Glomerular visceral epithelial cell (primary cell): ENCODE data around the gene LY6G6D.
A peak's percentile ranks its signal among the peaks of the same experiment; 100 is the strongest.

Source experiments
- DNase-seq: peaks from one replicate; pipeline ENCODE4 v3.0.0-alpha.2; 2016; ENCODE audit errors: extremely low spot score

Gene LY6G6D

DNA sequence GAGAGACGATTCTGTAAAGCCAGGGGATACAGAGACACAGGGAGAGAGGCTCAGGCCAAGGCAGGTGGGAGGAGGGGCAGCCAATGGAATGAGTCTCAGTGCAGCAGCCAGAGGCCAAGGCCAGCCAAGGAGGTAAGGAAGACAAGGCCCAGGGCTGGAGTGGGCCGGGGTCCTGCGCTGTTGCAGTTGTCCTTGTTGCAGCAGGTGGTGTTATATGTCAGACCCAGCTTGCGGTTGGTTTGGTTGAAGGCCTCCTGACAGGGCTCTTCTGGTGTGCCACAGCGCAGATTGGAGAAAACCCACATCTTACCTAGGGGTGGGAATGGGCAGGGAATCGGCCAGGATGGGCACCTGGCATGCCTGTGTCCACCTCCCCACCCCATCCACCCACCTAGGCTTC is 3.9 kb downstream of the LY6G6D start:
- no peak for DNase-seq

DNA sequence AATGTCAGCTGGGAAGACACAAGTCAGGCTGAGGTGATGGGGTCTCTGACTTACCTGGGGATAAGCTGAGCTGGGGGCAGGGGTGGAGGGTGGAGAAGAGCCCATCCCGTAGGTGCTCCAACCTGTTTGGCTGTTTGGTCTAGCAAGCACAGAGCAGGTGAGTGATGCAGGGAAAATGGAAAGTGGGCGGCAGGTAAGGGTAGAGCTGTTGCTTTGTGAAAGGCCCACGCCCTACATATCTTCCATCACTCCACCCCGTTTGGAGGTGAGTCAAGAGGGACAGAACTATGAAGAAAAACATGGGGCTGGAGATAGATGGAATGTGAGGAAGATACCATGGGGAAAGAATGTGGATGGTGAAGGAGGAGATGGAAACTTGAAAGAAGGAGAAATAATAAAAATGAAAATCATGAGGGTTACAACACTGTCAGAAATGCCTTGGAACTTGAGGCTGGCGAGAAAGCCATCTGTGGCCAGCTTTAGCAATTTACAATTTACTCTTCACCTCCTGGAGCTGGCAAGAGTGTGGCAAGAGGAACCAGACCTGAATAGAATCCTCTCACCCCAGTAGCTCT is 5.1 kb downstream of the LY6G6D start:
- DNase-seq, result no peak

DNA sequence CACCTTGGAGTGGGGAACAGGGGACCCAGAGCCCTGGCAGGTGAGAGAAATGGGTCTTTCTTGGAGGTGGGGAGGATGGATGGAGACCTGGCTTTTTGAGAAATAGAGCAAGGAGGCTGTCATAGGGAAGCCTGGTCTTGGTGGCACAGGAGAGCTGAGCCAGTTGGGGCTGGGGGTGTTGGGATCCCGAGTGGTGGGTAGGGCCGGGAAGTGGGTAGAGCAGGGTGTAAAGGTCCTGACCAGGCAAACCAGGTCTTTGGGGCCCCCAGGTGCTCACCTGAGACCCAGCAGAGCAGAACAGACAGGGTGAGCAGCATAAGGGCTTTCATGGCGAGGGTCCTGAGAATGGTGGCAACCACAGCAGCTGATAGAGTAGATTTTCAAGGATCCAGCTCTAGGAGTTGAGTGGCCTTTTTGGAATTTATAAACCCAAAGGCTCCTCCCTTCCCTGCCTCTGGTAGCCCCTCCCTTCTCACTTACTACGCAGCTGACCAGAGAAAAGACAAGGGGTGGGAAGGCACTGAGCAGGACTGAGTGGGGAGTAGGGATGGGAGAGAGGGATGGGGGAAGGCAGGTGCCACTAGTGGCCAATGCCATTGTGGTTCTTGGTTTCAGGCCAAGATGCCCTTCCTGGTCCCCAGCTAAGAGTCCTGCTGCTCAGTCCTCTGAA is 6.3 kb downstream of the LY6G6D start, which contains the start of gene LY6G6C:
Gene LY6G6C, minus strand, starts transcription at position 396 of the 670 bp plus-strand sequence. Its CDS starts 67 bp downstream, at position 329.
- no peak for DNase-seq

DNA sequence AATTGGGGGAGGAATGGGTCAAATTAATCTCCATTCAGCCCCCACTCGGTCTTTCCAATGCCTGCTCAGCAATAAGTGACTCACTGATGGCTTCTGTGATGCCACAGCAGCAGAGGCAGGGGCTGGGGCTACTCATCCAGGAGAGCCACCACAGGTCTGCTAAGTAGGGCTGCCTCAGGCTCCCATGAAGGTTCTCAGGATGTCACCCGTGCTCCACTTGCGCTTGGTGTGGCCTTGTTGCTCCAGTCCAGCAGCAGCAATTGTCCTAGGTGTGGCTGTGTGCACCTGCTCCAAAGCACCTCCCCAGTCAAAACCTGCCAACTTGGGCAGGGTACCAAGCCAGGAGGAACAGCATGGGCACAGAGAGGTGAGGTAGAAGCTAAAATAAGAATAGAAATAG is 7.0 kb downstream of the LY6G6D start:
- no peak for DNase-seq

DNA sequence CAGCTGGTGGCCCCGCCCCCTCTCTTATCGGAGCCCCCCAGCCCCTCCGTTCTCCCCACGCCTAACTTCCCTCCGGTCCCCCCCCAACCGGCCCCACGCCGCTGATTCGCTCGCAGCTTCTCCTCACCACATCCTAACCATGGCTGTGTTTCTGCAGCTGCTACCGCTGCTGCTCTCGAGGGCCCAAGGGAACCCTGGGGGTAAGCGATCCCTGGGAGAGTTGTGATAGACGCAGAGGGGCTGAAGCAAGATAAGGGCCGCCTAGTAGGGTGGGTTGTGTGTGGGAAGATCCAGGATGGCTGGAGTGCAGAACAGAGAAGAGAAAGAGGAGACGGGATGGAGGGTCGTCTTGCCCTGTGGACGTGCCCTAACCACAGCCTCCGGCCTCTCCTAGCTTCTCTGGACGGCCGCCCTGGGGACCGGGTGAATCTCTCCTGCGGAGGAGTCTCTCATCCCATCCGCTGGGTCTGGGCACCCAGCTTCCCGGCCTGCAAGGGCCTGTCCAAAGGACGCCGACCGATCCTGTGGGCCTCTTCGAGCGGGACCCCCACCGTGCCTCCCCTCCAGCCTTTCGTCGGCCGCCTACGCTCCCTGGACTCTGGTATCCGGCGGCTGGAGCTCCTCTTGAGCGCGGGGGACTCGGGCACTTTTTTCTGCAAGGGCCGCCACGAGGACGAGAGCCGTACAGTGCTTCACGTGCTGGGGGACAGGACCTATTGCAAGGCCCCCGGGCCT is 8.3 kb downstream of the LY6G6D start, which contains the start of gene MPIG6B:
Gene MPIG6B, plus strand, starts transcription at position 129 of the 735 bp plus-strand sequence. Its CDS starts 11 bp downstream, at position 140.
- DNase-seq, result no peak

DNA sequence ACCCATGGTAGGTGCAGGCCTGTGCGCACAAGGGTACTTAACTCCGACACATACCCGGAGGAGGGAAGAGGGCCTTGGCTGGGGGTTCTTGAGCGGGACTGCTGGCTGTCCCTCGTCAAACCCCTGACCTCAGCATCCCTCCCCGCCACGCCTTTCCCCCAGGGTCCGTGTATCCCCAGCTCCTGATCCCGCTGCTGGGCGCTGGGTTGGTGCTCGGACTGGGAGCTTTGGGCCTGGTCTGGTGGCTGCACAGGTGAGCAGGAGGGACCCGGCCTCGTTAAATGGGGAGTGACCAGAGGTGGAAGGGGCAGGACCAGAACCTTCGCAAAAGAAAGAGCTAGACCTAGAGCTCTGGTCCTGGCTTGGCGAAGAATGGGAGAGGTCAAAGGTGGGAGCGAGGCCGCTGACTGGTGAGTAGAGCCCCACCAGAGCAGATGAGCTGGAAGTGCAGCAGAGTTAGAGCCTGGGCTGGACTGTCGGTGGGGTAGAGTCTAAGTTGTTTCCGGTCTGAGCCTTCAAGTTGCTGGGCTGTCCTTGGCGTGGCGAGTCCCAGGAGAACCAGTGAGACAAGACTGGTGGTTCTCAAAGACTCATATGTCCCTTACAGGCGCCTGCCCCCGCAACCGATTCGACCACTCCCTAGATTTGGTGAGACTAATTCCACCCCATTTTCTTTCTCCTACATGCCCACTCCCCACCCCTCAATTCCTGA is 9.0 kb downstream of the LY6G6D start:
- no peak for DNase-seq

DNA sequence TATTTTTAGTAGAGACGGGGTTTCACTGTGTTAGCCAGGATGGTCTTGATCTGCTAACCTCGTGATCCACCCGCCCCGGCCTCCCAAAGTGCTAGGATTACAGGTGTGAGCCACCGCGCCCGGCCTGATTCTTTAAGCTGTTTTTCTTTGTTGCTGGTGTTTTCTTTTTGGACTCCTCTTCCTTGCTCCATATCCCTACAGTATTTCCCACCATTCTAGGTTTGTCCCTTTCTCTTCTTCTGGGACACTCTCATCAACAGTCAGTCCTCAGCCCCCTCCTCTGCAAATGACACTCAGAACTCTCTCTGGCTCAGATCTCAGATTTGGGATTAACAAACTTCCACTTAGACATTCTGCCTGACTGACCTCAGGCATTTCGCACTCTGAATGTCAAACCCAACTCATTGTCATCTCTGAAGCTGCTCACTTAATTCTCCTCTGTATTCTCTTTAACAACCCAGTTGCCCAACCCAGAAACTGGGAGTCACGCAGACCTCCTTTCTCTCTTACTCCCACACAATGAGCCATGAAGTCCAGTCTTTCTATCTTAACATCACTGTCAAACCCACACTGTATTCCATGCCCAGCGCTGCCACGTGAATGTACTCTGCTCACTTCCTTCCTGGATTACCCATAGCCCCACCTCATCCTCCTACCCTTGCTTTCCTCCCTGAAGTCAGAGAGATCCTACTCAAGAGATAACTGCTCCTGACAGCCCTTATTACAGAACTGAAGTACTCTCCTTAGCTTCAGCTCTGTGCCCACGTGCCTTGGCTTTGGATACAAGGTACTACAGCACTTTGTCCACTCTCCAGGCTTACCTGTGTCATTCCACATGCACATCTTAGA is 10.6 kb downstream of the LY6G6D start:
- DNase-seq, result no peak

DNA sequence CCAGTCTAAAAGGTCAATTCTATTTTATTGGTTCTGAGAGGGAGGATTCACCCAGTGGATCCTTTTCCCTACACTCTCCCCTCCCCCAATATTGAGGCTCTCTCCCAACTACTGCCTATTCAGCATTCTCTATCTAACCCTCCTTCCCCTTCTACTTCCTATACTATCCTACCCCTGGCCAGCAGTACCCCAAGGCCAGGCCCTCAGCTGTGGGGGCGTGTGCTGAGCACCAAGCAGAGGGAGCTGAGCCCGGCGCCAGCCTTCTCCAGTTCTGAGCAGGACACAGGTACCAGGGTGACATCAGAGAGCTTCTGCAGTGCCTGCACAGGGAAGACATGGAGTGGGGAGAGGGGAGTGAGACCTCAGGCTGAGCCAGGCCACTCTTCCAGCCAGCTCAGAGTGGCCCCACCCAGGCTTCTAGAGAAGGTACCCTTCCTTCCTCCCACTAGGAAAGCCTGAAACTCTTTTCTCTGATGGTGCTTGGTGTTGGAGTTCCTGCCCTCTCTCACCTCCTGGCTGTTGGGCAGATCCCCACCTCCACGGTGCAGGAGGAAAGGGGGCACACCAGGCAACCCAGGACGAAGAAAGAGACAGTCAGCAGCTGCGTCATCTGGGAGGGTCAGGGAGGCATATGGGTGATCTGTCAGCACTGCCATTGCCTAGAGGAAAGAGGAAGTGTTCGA is 12.0 kb downstream of the LY6G6D start:
- DNase-seq, result no peak

DNA sequence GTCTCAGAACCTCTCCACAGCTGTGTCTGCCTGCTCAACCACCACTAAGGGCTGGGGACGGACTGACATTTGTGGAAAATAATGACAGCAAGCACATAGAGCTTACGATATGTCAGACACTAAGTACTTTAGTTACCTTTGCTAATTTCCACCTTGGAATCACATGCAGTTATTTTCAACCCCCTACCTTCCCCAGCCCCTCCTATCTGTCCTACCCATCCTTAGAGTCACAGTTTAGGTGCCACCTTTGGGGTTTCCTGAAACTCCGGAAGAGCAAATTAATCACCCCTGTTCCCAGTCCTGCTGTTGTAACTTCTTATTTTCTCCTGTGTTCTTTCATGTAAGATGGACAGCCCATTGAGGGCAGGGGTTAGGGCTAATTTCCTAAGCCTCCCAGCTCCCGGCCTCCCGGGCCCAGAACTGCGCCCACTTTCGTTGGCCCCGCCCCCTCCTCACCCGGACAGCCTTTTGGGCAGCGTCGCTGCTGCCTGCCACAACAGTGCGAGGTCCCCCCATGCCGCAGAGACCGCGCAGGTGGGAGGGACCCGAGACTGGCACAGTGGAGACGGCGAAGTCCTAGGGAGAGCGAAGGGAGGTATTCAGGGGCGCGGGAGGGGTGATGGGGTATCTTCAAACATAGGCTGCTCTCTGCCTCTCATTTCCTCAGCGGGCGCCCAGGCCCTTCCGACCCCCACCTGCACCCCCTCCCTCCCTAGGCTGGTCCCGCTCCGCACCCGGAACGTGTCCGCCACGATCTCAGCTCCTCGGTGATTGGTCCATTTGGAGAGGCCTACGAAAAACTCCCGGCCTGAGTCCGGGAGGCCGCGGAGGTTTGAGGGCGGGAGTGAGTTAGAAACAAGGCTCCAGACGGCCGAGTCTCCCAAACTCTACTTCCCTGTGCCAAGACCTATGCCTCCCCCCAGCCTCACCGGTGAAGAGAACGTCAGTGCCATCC is 12.8 kb downstream of the LY6G6D start:
- DNase-seq, result no peak

DNA sequence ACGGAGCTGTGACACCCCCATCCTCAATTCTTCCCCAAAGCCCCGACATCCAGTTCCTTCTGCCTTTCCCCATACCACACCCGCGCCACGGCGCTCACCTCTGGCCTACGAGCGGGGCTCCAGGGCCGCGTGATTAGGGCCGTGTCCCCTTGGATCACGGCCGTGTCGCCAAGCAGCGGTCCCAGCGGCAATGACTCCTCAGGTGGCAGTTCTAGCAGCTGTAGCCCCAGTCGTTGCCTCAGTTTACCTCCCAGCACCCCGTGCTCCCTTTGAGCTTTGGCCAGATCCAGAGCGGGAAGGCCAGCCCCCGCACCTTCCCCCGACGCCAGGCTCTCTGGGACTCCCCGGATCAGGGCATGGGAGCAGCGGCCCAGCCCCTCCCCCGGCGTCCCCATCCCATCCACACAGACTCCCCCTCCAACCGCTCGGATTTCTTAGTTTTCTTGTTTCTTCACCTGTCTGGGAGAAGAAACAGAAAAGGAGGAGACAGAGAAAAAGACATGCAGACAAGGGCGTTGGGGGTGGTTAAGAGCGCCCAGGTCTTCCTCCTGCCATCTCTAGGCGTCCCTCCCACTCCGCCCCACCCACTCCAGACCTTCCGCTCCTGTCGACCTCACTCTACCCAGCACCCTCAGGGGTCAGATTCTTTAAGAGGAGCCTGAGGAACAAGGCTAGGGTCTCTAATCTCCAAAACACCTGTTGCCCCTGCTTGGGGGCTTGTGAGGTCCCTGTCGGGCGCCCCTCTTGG is 13.8 kb downstream of the LY6G6D start, which contains the start of gene DDAH2:
Gene DDAH2, minus strand, starts transcription at position 533 of the 748 bp plus-strand sequence. Its CDS starts 138 bp downstream, at position 395.
- no peak for DNase-seq

DNA sequence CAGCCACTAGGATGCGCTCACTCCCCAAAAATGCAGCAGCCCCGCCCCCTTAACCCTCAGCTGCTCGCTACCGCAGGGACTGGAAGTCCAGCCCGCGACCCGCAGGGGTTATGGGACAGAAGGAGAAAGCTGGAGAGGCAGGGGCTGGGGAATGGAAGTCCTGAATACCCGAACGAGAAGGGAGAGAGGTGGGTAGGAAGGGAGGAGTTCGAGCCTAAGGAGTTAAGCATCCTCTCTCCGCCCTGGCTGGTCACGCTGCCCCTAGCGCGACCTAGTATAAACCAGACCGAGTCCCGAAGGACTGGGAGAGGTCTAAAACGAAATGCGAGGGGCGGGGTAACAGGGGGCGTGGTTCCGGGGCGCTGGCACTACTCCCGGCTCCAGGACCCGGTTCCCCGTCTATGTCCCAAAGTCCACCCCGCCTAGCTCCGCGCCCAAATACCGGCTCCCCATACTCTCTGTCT is 14.4 kb downstream of the LY6G6D start:
- peak; percentile 88 for DNase-seq

DNA sequence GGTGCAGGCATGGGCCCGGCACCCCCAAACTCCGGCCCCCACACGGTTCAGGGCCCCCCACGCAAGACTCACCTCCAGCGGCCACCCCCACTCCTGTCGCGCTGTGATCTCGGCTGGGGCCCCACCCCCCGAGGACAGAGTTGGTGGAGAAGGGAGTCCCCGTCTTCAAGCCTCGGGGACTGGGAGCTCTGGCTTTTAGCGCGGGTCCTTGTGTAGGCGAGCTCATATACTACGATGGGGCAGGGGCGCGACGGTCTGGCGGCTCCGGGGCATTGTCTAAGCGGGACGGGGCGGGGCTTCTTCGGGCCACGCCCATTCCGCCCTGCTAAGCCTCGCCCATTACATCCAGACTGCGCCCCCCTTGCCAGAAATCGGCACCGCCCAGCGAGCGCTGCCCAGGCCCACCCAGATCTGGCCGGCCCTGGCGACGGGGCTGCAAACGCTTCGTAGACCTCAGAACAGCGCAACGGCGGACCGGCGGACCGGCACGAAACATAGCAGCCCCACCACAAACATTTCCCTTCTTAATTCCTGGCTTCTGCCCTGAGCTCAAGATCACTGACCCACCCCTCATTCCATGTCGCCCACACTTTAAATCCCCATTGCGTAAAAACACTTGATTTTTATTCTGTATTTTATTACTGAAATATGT is 15.0 kb downstream of the LY6G6D start:
- DNase-seq, result peak; percentile 88

DNA sequence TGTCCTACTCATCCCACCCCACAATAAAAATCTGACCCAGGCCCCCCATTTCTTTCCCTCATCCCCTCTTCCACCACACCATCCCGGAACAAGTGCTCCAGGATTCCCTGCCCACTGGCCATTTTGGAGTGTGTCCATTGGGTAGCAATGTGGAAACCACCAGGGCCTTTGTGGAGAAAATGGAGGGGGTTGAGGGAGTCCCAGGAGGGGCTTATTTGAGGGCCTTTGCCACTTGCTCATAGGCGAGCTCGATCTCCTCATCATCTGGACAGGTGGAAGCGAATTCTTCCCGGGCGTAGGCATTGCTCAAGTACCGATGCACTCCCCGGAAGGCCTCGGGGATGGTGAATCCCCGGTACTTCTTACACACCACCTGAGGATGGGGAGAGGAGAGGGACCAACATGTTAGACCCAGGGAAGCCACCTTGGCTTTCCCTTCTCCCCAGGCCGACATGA is 15.5 kb downstream of the LY6G6D start:
- DNase-seq, result no peak

DNA sequence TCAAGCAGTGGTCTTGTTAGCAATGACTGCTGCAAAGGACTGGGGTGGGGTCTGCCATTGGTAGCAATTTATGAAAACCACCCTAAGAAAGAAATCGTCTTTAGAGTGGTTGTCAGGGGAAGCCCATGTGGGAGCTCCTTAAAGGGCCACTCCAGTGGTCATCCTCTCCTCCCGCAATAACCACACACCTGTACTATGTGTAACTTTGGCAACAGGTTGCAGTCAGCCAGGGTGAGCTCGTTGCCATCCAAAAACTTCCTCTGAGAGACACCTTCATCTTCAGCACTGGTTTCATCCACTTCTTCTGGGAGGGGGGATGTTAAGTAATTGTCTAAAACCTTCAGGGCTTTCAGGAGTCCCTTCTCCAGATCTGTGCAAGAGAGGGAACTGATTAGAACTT is 16.9 kb downstream of the LY6G6D start:
- no peak for DNase-seq

DNA sequence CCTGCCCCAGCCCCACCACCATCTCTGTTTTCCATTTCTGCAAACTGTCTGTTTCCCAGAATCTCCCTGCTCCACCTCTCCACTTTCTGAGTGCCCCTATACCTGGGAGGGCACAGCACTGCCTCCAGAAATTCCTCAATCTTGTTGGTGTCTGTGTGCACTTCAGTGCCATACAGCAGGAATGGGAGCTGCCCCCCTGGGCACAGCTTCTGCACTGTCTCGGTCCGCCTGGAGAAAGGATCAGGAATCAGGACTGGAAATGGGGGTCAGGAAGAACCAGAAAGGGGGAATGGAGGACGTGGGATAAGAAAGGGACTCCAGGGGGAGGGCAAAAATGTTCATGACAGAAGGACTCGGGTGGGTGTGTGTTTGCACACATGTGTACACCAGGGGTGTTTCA is 18.6 kb downstream of the LY6G6D start:
- no peak for DNase-seq

DNA sequence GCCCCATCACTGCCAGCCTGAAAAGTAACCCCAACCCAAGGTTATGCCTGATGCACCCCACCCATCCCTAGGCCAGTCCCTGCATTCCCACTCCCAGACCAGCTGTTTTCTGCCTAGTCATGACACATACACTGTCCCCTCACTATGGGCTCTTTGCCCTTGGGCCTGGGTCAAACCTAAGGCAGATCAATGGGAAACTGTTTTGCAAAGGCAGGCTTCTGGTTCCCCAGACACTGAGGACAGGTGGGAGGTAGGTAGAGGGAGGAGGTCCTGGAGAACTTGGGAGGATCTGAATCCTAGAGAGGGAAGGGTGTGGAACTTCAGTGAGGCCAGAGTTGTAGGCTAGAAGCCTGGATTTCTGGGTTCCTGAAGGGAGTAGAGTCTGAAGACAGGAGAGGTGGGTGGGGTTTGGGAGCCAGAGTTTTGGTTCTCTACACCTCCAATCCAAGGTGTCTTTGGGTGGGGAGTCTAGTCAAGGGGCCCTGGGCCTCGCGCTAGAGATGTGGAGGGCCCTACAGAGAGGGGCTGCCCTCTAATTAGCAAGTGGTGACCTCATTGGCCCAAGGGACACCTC is 19.2 kb downstream of the LY6G6D start:
- DNase-seq, result no peak

DNA sequence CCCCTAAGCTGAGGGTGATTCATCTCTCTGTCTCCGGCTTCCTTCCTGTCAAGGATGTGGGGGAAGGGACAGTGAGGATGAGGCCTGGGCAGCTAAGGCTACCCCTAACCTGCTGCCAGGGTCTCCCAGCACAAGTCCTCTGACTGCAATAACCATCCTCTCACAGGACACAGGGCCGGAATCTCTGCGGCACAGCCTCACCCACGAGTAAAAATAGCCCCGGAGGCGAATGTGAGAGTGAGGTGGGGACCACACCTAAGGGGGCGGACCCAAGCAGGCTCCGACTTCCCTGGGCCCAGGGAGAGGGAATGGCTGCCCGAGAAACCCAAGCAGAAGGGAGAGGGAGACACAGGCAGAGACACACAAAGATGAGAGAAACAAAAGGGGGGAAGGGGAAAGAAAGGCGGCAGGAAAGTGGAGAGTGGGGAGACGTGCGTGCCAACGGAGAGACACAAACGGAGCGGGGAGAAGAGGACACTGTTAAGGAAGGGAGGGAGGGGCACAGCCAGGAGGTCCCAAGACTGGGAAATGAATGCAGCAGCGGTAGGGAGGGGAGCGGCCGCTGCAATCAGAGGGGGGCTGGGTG is 19.8 kb downstream of the LY6G6D start:
- DNase-seq, result peak; percentile 77
